GM13977 (cell line): Measurements from ENCODE around the gene EPHB1.

Experiments used
- DNase-seq: peaks from one replicate; pipeline ENCODE4 v3.0.0; 2012; ENCODE audit warnings: low spot score
- CTCF ChIP-seq: IDR thresholded peaks from 2 replicates; pipeline ENCODE4 v1.5.1; 2012; ENCODE audit warnings: mild to moderate bottlenecking, control low read depth; ENCODE audit not compliant: insufficient read depth; ENCODE audit errors: extremely low read depth, missing control alignments
- in situ Hi-C: fragments of 300-500 bp; cut with MboI; formaldehyde crosslinking; loops from one replicate; pipeline ENCODE4 v1.12.0; 2022; ENCODE audit warnings: low sequenced_read_pairs, low pct_unique_long_range_greater_than_20kb, mixed read lengths, inconsistent platforms; ENCODE audit not compliant: unreplicated experiment

EPHB1 gene

GRCh38 chr3:135248213-135248612, 453.2 kb downstream of the EPHB1 start:
- TF ChIP-seq CTCF: no peak
- DNase-seq: no peak
- in situ Hi-C loops: no loop called here

- TF ChIP-seq CTCF: no peak
- no peak for DNase-seq
- in situ Hi-C loops: no loop called here
Observed at GRCh38 chr3:135249186-135249585, 454.1 kb downstream of the EPHB1 start.

- in situ Hi-C loops: no loop called here
- no peak for DNase-seq
- TF ChIP-seq CTCF: no peak
Observed at GRCh38 chr3:135258916-135259315, 463.9 kb downstream of the EPHB1 start.

DNA sequence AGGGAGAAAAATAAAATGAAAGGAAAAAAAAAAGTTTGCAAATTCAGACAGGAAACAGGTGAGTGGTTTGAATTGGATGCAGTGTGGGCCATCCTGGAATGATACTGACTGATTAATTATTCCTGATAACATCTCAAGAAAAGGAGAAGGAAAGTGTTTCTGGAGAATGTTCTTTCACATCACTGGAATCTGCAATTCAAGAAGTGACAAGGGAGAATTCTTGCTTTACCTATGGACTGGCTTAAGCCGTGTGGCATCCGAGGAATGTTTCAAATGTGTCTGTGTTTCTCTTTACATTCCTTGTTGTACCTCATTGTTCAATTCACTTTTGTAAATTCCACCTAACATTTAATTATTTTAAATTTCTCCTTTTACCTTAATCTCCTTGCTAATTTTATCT, 465.0 kb downstream of the EPHB1 start:
- no peak for DNase-seq
- in situ Hi-C loops: no loop called here
- TF ChIP-seq CTCF: no peak

DNA sequence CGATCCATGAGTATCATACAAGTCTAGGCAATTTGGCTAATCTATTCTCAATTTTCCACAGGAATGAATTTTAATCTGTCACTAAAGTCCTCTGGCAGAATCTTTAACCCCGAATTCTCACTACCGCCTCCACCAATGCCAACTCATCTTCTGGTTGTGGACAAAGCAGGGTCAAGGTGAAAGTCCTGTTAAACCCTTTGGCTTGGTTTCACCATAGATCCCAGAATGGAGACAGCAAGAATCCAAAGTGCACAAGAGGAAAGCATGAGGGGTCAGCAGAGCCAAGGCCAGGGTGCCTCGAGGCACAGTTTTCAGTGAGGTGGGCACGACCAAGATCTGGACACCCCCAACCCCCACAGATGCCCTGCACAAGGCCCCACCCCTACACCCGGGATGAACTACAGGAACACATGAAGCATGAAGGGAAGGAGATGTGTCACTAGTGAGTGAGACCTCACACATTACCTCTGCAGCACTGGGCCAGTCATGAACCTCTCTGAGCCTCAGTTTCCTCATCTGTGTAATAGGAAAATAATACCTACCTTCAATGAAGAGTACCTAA, 466.2 kb downstream of the EPHB1 start:
- in situ Hi-C loops: no loop called here
- DNase-seq: no peak
- TF ChIP-seq CTCF: no peak

- no peak for TF ChIP-seq CTCF
- no peak for DNase-seq
- in situ Hi-C loops: no loop called here
Observed at GRCh38 chr3:135261916-135262315, 466.9 kb downstream of the EPHB1 start.

GRCh38 chr3:135262441-135262840, 467.4 kb downstream of the EPHB1 start:
- no peak for TF ChIP-seq CTCF
- in situ Hi-C loops: no loop called here
- no peak for DNase-seq
